ENCODE data around the gene OR8D4. TPM values are rescaled to one million over a fixed set of nuclear protein-coding genes. Genes with fewer than 3 reads are reported as not detected.

Gene OR8D4
- total RNA-seq, 4 donors from 2014 or later, result not detected

DNA sequence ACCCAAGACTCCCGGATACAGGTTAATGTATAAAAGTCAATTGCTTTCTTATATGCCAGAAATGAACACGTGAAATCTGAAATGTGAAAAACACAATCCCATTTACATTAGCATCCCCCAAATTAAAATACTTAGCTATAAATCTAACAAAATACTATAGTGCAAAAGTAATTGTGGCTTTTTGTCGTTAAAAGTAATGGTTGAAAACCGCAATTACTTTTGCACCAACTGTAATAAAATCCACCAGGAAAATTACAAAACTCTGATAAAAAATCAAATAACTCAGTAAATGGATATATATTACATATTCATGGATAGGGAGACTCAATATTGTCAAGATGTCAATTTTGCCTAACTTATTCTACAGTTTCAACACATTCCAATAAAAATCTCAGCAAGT lies 21.1 kb upstream of the OR8D4 start:
- no peaks in the 10 kb centered on the region for H3K9me3 ChIP-seq
- no peaks in the 10 kb centered on the region for H3K4me1 ChIP-seq
- no peak overlapping the region for H3K4me3 ChIP-seq (replicated peaks in 1 of 3)
- no peaks in the 10 kb centered on the region for H3K27me3 ChIP-seq
- H3K27ac ChIP-seq, result no peak overlapping the region
- 93 to 97% methylated on average over 4 of the region's 4 CpGs for WGBS, 2 donors
- DNase-seq, result no peak
- TF ChIP-seq POLR2A (IDR thresholded peaks at IDR 0.05), result no peak
- TF ChIP-seq, protein P1, sequence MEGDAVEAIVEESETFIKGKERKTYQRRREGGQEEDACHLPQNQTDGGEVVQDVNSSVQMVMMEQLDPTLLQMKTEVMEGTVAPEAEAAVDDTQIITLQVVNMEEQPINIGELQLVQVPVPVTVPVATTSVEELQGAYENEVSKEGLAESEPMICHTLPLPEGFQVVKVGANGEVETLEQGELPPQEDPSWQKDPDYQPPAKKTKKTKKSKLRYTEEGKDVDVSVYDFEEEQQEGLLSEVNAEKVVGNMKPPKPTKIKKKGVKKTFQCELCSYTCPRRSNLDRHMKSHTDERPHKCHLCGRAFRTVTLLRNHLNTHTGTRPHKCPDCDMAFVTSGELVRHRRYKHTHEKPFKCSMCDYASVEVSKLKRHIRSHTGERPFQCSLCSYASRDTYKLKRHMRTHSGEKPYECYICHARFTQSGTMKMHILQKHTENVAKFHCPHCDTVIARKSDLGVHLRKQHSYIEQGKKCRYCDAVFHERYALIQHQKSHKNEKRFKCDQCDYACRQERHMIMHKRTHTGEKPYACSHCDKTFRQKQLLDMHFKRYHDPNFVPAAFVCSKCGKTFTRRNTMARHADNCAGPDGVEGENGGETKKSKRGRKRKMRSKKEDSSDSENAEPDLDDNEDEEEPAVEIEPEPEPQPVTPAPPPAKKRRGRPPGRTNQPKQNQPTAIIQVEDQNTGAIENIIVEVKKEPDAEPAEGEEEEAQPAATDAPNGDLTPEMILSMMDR (IDR thresholded peaks at IDR 0.05), result no peak
- intact Hi-C loops (cut with DNase I), result no loop called here
- no peaks in the 10 kb centered on the region for H3K36me3 ChIP-seq

DNA sequence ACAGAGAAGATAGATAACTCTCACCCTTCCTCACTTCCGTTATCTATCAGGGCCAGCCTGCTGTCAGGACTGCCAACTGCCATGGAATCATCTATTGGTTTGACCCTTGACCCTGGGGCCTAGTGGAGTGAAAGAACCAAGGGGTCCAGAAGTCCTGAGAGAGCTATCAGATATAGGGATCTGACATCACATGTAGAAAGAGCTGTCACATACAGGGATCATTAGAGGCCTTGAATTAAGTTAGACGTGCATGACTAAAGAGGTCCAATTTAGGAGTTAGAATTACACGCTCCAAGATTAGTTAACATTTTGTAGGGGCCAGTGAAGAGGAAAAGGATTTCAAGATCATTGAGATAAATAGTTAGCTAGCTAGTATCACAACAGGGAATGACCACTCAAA lies 16.4 kb upstream of the OR8D4 start, which contains the start of gene TMEM225:
Gene TMEM225, minus strand, starts transcription at position 101 of the 400 bp plus-strand sequence. CDS start 245 bp downstream, outside the sequence.
- Histone ChIP-seq H3K27me3 (no peaks in the 10 kb centered on the region), H3K36me3 (no peaks in the 10 kb centered on the region), H3K4me1 (no peaks in the 10 kb centered on the region), H3K27ac (no peak within 1 kb of the TSS), H3K9me3 (no peaks in the 10 kb centered on the region), H3K4me3 (replicated peaks in 1 of 3) (no peak within 1 kb of the TSS)
- intact Hi-C loops (cut with DNase I), result no loop called here
- DNase-seq, result no peak
- 75 to 90% methylated on average over 3 of the region's 3 CpGs for WGBS, 2 donors
- TF ChIP-seq POLR2A (IDR thresholded peaks at IDR 0.05), result no peak
- TF ChIP-seq, protein P1 (IDR thresholded peaks at IDR 0.05), result no peak

DNA sequence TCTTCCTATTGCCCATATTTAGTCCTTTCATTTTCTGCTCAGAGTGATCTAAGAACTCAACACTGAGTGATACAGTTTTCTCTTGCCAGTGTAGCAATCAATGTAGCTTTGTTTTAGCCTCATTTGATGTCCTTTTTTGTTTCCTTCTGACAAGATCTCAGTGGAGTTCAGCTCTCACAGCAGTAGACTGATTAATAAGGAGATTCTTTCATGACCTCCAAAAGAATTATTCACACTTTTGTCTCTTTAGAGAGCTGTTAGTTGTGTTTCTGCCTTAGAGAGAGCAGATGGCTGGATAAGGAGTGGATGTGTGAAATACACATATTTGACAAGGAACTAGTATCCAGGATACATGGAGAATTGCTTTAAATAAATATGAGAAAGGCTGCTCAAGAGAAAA lies 9.9 kb upstream of the OR8D4 start:
- H3K9me3 ChIP-seq, result no peaks in the 10 kb centered on the region
- no peaks in the 10 kb centered on the region for H3K4me1 ChIP-seq
- H3K4me3 ChIP-seq (replicated peaks in 1 of 3), result no peak overlapping the region
- H3K27ac ChIP-seq, result no peak overlapping the region
- no peaks in the 10 kb centered on the region for H3K36me3 ChIP-seq
- H3K27me3 ChIP-seq, result no peaks in the 10 kb centered on the region
- DNase-seq, result no peak
- TF ChIP-seq POLR2A (IDR thresholded peaks at IDR 0.05), result no peak
- TF ChIP-seq, protein P1 (IDR thresholded peaks at IDR 0.05), result no peak
- intact Hi-C loops (cut with DNase I), result no loop called here

DNA sequence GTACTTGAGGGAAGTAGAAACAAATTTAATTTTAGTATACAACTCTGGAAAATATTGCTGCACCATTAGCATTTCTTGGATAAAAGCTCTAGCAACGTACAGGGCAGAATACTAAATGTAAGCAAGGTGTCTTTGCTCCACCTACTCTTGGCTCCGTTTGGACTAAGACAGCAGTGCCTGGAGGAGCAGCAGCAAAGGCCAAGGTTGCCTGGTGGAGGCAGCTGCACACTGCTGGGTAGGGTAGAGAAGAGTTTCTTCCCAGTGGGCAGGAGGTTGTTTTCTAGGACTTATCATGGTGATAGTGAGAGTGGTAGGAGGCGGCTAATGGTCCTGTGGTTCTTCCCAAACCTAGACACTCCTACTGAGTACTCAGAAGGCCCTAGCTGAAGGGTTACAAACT lies 2.2 kb upstream of the OR8D4 start:
- H3K27ac ChIP-seq, result no peak overlapping the region
- H3K9me3 ChIP-seq, result no peaks in the 10 kb centered on the region
- no peaks in the 10 kb centered on the region for H3K27me3 ChIP-seq
- H3K4me1 ChIP-seq, result no peaks in the 10 kb centered on the region
- H3K36me3 ChIP-seq, result no peaks in the 10 kb centered on the region
- intact Hi-C loops (cut with DNase I), result no loop called here
- no peak for TF ChIP-seq POLR2A (IDR thresholded peaks at IDR 0.05)
- TF ChIP-seq, protein P1 (IDR thresholded peaks at IDR 0.05), result no peak
- DNase-seq, result no peak
- 68 to 75% methylated on average over 3 of the region's 3 CpGs for WGBS, 2 donors
- no peak overlapping the region for H3K4me3 ChIP-seq (replicated peaks in 1 of 3)

DNA sequence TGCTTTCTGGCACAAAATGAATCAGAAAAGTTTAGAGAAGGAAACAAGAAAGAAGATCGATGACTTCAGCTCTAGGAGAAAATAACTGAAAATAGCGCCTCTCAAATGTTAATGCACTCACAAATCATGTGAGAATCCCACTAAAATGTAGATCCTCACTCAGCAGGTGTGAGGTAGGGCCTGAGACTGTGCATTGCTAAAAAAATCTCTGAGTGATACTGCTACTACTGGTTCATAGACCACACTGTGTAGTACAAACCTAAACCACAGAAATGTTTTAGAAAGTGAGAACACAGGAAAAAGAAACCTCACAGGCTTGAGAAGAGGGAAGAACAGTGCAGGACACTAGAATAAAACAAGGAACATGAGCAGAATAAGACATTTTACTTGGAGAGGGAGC lies 2.0 kb downstream of the OR8D4 start:
- DNase-seq, result no peak
- no peak overlapping the region for H3K4me3 ChIP-seq (replicated peaks in 1 of 3)
- no peaks in the 10 kb centered on the region for H3K36me3 ChIP-seq
- 75 to 76% methylated on average over 2 of the region's 2 CpGs for WGBS, 2 donors
- no peaks in the 10 kb centered on the region for H3K4me1 ChIP-seq
- no peaks in the 10 kb centered on the region for H3K9me3 ChIP-seq
- no peaks in the 10 kb centered on the region for H3K27me3 ChIP-seq
- intact Hi-C loops (cut with DNase I), result no loop called here
- no peak for TF ChIP-seq POLR2A (IDR thresholded peaks at IDR 0.05)
- TF ChIP-seq, protein P1 (IDR thresholded peaks at IDR 0.05), result no peak
- no peak overlapping the region for H3K27ac ChIP-seq

Data from thyroid gland (tissue), 4 donors.